A204.1 (cell line): ENCODE results near the gene SRSF2.
"Not testable (repeated sequence)": the region's sequence is repeated elsewhere in the genome, so short reads cannot be mapped to it uniquely, and the experiment has no call there.

Experiments
- FAIRE-seq: peaks from 2 replicates; lab custom pipeline; 2012; peaks lifted over from hg19 to GRCh38; lab: Jason Lieb, UNC

SRSF2 gene

GRCh38 chr17:76720211-76720610, 16.9 kb downstream of the SRSF2 start:
- no peak for FAIRE-seq

- no peak for FAIRE-seq
Observed at GRCh38 chr17:76718516-76718915, 18.6 kb downstream of the SRSF2 start.

GRCh38 chr17:76716839-76717215, 20.3 kb downstream of the SRSF2 start:
- FAIRE-seq: no peak

GRCh38 chr17:76716146-76716838, 20.8 kb downstream of the SRSF2 start:
- no peak for FAIRE-seq

GRCh38 chr17:76715496-76715830, 21.7 kb downstream of the SRSF2 start:
- FAIRE-seq: no peak

GRCh38 chr17:76714822-76715495, 22.2 kb downstream of the SRSF2 start:
- no peak for FAIRE-seq

- FAIRE-seq: no peak
Observed at GRCh38 chr17:76714336-76714735, 22.8 kb downstream of the SRSF2 start.

GRCh38 chr17:76713765-76714164, 23.4 kb downstream of the SRSF2 start:
- FAIRE-seq: no peak

GRCh38 chr17:76712321-76712720, 24.8 kb downstream of the SRSF2 start:
- not testable (repeated sequence) for FAIRE-seq

GRCh38 chr17:76710863-76711611, 26.1 kb downstream of the SRSF2 start, which contains the start of gene MXRA7:
MXRA7 (minus strand) TSS chr17:76710965; CDS start chr17:76710946, 19 bp downstream.
- FAIRE-seq: no peak

GRCh38 chr17:76709951-76710862, 26.9 kb downstream of the SRSF2 start:
- FAIRE-seq: not testable (repeated sequence)

GRCh38 chr17:76709077-76709950, 27.8 kb downstream of the SRSF2 start:
- no peak for FAIRE-seq

- no peak for FAIRE-seq
Observed at GRCh38 chr17:76707985-76708807, 28.9 kb downstream of the SRSF2 start.

GRCh38 chr17:76706817-76707216, 30.3 kb downstream of the SRSF2 start:
- FAIRE-seq: no peak

- FAIRE-seq: no peak
Observed at GRCh38 chr17:76704805-76705204, 32.3 kb downstream of the SRSF2 start.

GRCh38 chr17:76702941-76703637, 34.0 kb downstream of the SRSF2 start:
- FAIRE-seq: no peak

- no peak for FAIRE-seq
Observed at GRCh38 chr17:76702076-76702475, 35.1 kb downstream of the SRSF2 start.

GRCh38 chr17:76701471-76701967, 35.6 kb downstream of the SRSF2 start:
- FAIRE-seq: no peak
